ENCODE measurements around the gene UNK.

Gene UNK

GRCh38 chr17:75818326-75818885, 33.8 kb downstream of the UNK start:
- in situ Hi-C loops (cut with MboI; ENCODE audit: low sequenced_read_pairs): no loop called here

GRCh38 chr17:75819116-75819515, 34.5 kb downstream of the UNK start:
- in situ Hi-C loops (cut with MboI; ENCODE audit: low sequenced_read_pairs): no loop called here

- in situ Hi-C loops (cut with MboI; ENCODE audit: low sequenced_read_pairs): no loop called here
Measured at GRCh38 chr17:75819678-75820077, 35.1 kb downstream of the UNK start.

- in situ Hi-C loops (cut with MboI; ENCODE audit: low sequenced_read_pairs): no loop called here
Measured at GRCh38 chr17:75820094-75821080, 35.8 kb downstream of the UNK start.

GRCh38 chr17:75821552-75821951, 36.9 kb downstream of the UNK start:
- in situ Hi-C loops (cut with MboI; ENCODE audit: low sequenced_read_pairs): no loop called here

GRCh38 chr17:75822119-75822799, 37.7 kb downstream of the UNK start:
- in situ Hi-C loops (cut with MboI; ENCODE audit: low sequenced_read_pairs): no loop called here

- in situ Hi-C loops (cut with MboI; ENCODE audit: low sequenced_read_pairs): no loop called here
Measured at GRCh38 chr17:75822800-75823166, 38.2 kb downstream of the UNK start.

GRCh38 chr17:75823257-75824041, 38.8 kb downstream of the UNK start:
- in situ Hi-C loops (cut with MboI; ENCODE audit: low sequenced_read_pairs): no loop called here

- in situ Hi-C loops (cut with MboI; ENCODE audit: low sequenced_read_pairs): no loop called here
Measured at GRCh38 chr17:75824050-75824552, 39.5 kb downstream of the UNK start.

GRCh38 chr17:75824666-75825065, 40.1 kb downstream of the UNK start:
- in situ Hi-C loops (cut with MboI; ENCODE audit: low sequenced_read_pairs): no loop called here

- in situ Hi-C loops (cut with MboI; ENCODE audit: low sequenced_read_pairs): no loop called here
Measured at GRCh38 chr17:75825149-75825552, 40.5 kb downstream of the UNK start.

- in situ Hi-C loops (cut with MboI; ENCODE audit: low sequenced_read_pairs): no loop called here
Measured at GRCh38 chr17:75825748-75826370, 41.3 kb downstream of the UNK start.

GRCh38 chr17:75826561-75827307, 42.1 kb downstream of the UNK start:
- in situ Hi-C loops (cut with MboI; ENCODE audit: low sequenced_read_pairs): no loop called here

GRCh38 chr17:75827308-75828075, 42.9 kb downstream of the UNK start:
- in situ Hi-C loops (cut with MboI; ENCODE audit: low sequenced_read_pairs): no loop called here

GRCh38 chr17:75828076-75828400, 43.4 kb downstream of the UNK start:
- in situ Hi-C loops (cut with MboI; ENCODE audit: low sequenced_read_pairs): no loop called here

- in situ Hi-C loops (cut with MboI; ENCODE audit: low sequenced_read_pairs): no loop called here
Measured at GRCh38 chr17:75828741-75829140, 44.1 kb downstream of the UNK start.

GRCh38 chr17:75829747-75830146, 45.1 kb downstream of the UNK start:
- in situ Hi-C loops (cut with MboI; ENCODE audit: low sequenced_read_pairs): no loop called here

- in situ Hi-C loops (cut with MboI; ENCODE audit: low sequenced_read_pairs): no loop called here
Measured at GRCh38 chr17:75830164-75831031, 45.8 kb downstream of the UNK start.
